GM18526 (cell line): ENCODE results near the gene BRD4.

ENCODE experiments used
- POLR2A ChIP-seq: IDR thresholded peaks from 3 replicates; pipeline ENCODE4 v1.6.1; 2011; ENCODE audit not compliant: insufficient read length; ENCODE audit errors: extremely low read depth

Gene BRD4

GRCh38 chr19:15286688-15287365, 45.5 kb downstream of the BRD4 start:
- TF ChIP-seq POLR2A: no peak

GRCh38 chr19:15285896-15286591, 46.3 kb downstream of the BRD4 start:
- TF ChIP-seq POLR2A: no peak

- no peak for TF ChIP-seq POLR2A
These were observed 47.4 kb downstream of the BRD4 start for GRCh38 chr19:15284896-15285295.

- TF ChIP-seq POLR2A: no peak
These were observed 48.2 kb downstream of the BRD4 start for GRCh38 chr19:15284091-15284490.

GRCh38 chr19:15283141-15283883, 49.0 kb downstream of the BRD4 start:
- TF ChIP-seq POLR2A: no peak

GRCh38 chr19:15282311-15282705, 50.0 kb downstream of the BRD4 start:
- TF ChIP-seq POLR2A: no peak

GRCh38 chr19:15280915-15281683, 51.2 kb downstream of the BRD4 start:
- TF ChIP-seq POLR2A: no peak

- TF ChIP-seq POLR2A: no peak
These were observed 52.2 kb downstream of the BRD4 start for GRCh38 chr19:15280048-15280725.

- TF ChIP-seq POLR2A: no peak
These were observed 52.9 kb downstream of the BRD4 start for GRCh38 chr19:15279326-15279904.

GRCh38 chr19:15276620-15277215, 55.6 kb downstream of the BRD4 start:
- TF ChIP-seq POLR2A: no peak

GRCh38 chr19:15274477-15274876, 57.9 kb downstream of the BRD4 start:
- no peak for TF ChIP-seq POLR2A

- no peak for TF ChIP-seq POLR2A
These were observed 62.5 kb downstream of the BRD4 start for GRCh38 chr19:15269806-15270205.

GRCh38 chr19:15268928-15269253, 63.4 kb downstream of the BRD4 start:
- TF ChIP-seq POLR2A: no peak
